Measurements from ENCODE around the gene CREBBP.

GRCh38 chr16:3906363-3906762 lies 25.9 kb upstream of the CREBBP start:
- TF ChIP-seq, protein P1, sequence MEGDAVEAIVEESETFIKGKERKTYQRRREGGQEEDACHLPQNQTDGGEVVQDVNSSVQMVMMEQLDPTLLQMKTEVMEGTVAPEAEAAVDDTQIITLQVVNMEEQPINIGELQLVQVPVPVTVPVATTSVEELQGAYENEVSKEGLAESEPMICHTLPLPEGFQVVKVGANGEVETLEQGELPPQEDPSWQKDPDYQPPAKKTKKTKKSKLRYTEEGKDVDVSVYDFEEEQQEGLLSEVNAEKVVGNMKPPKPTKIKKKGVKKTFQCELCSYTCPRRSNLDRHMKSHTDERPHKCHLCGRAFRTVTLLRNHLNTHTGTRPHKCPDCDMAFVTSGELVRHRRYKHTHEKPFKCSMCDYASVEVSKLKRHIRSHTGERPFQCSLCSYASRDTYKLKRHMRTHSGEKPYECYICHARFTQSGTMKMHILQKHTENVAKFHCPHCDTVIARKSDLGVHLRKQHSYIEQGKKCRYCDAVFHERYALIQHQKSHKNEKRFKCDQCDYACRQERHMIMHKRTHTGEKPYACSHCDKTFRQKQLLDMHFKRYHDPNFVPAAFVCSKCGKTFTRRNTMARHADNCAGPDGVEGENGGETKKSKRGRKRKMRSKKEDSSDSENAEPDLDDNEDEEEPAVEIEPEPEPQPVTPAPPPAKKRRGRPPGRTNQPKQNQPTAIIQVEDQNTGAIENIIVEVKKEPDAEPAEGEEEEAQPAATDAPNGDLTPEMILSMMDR (IDR thresholded peaks at IDR 0.05): no peak
- TF ChIP-seq POLR2A (IDR thresholded peaks at IDR 0.05): no peak
- TF ChIP-seq POLR2AphosphoS5 (IDR thresholded peaks at IDR 0.05): no peak

Data from prostate gland (tissue), 2 donors.